Large intestine (tissue), 3 donors: ENCODE data around the gene SCGB1D1. TPM values are rescaled to one million over a fixed set of nuclear protein-coding genes. Genes with fewer than 3 reads are reported as not detected.

ENCODE experiments used
- DNase-seq, 2 donors: peaks; one replicate each; pipeline versions ENCODE4 v3.0.0 to v3.0.0-alpha.2; 2013
- H3K27ac ChIP-seq: one replicate; pipeline ENCODE4 v1.5.1; 2013; ENCODE audit warnings: low read length
- H3K27me3 ChIP-seq: 2 replicates; pipeline ENCODE4 v1.6.1; 2013; ENCODE audit warnings: low read length; ENCODE audit not compliant: control insufficient read depth, insufficient read depth
- H3K36me3 ChIP-seq: 2 replicates; pipeline ENCODE4 v1.6.1; 2013; ENCODE audit warnings: low read length; ENCODE audit not compliant: control insufficient read depth, insufficient read depth
- H3K4me1 ChIP-seq: one replicate; pipeline ENCODE4 v1.6.1; 2013; ENCODE audit warnings: low read length; ENCODE audit not compliant: control insufficient read depth, insufficient read depth
- H3K4me3 ChIP-seq: one replicate; pipeline ENCODE4 v1.5.1; 2013; ENCODE audit warnings: low read length
- H3K9me3 ChIP-seq: one replicate; pipeline ENCODE4 v1.6.1; 2013; ENCODE audit warnings: mild to moderate bottlenecking, low read depth, low read length, moderate library complexity; ENCODE audit not compliant: control insufficient read depth
- WGBS: methylation state at CpG from one replicate; pipeline ENCODE4 v1.1.5; 2013; ENCODE audit warnings: low lambda C conversion rate; ENCODE audit not compliant: insufficient coverage; 5-methylcytosine and 5-hydroxymethylcytosine counted together
- polyA plus RNA-seq: library from polyadenylated mRNA; unstranded; fragments of 120-200 nt; gene quantifications from one replicate; pipeline ENCODE4 v1.2.1, GENCODE V29; 2013

Gene SCGB1D1
- polyA plus RNA-seq, 1 donor, result not detected

DNA sequence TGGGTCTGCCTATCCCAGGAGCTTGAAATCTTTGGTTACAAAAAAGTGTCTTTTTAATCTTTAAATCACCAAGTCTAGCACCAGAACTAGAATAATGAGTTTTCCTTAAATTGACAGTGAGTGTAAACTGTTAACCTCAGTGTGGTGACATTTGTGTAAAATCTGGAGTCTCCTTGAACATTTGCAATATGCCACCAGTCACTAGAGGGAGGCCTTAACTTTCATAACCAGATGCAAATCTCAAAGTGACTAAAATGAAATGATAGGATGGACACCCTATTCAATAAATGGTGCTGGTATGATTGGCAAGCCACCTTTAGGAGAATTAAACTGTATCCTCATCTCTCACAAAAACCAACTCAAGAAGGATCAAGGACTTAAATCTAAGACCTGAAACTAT lies 43.7 kb downstream of the SCGB1D1 start:
- Histone ChIP-seq H3K9me3 (no peaks in the 10 kb centered on the region), H3K27me3 (peaks cover 8% of the 10 kb centered on the region), H3K27ac (no peak overlapping the region), H3K4me3 (no peak overlapping the region), H3K36me3 (no peaks in the 10 kb centered on the region), H3K4me1 (no peaks in the 10 kb centered on the region)
- DNase-seq, result no peak

DNA sequence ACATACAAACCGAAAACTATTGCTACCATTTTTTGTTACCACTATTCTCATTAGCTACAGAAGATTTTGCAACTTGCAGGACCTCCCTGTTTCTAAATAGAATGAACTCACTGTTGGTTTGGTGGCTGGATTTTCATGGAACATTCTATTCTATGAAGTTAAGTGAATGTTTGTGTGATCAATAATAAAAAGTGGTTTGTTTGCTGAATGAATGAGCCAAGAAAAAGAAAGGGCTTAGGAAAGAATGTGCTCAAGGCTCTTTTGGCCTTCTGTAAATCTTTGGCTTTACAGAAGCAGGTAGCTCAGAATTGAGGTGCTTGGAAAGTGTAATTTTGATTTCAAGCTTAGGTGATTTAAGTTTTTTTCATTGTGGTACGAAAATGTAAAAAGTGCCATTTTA lies 46.2 kb downstream of the SCGB1D1 start:
- no peak overlapping the region for H3K4me3 ChIP-seq
- H3K27me3 ChIP-seq, result peaks cover 12% of the 10 kb centered on the region
- no peaks in the 10 kb centered on the region for H3K36me3 ChIP-seq
- H3K27ac ChIP-seq, result no peak overlapping the region
- WGBS, result 86% methylated on average over 1 of the region's 2 CpGs
- no peak for DNase-seq
- no peaks in the 10 kb centered on the region for H3K9me3 ChIP-seq
- H3K4me1 ChIP-seq, result no peaks in the 10 kb centered on the region

DNA sequence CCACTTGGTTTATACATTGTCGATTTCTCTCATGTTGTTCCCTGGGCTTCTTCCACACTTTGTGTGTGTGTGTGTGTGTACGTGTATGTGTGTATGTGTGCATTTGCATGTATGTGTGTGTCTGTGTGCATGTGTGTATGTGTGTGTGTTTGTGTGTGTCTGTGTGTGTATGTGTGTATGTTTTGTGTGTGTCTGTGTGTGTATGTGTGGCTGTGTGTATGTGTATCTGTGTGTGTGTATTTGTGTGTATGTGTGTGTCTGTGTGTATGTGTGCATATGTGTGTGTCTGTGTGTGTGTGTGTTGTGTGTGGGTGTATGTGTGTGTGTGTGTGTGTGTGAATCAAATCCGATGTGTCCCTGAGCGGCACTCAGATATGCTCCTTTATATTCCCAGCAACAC lies 47.5 kb downstream of the SCGB1D1 start:
- no peak for DNase-seq
- no peaks in the 10 kb centered on the region for H3K4me1 ChIP-seq
- no peak overlapping the region for H3K4me3 ChIP-seq
- WGBS, result no CpG with 5 or more reads among the region's 4 CpGs
- H3K9me3 ChIP-seq, result no peaks in the 10 kb centered on the region
- H3K36me3 ChIP-seq, result no peaks in the 10 kb centered on the region
- peaks cover 15% of the 10 kb centered on the region for H3K27me3 ChIP-seq
- no peak overlapping the region for H3K27ac ChIP-seq

DNA sequence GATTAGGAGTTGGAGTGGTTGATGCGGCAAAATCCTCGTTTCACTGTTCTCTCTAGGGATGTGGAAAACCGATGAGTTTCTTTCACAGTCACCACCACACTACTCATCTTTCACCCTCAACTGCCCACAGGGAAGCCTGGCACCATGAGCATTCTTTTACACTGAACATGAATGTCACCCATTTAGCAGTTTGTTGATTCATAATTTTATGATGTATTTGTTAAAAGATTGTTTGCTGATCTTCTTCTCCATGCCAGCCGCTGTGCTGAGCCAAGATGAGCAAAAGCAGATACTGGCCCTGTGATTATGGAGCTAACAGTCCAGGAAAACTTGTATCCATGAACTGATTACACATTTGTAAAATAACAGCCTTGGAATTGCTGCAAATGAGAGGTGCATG lies 48.1 kb downstream of the SCGB1D1 start:
- Histone ChIP-seq H3K27me3 (peaks cover 13% of the 10 kb centered on the region), H3K4me3 (no peak overlapping the region), H3K9me3 (no peaks in the 10 kb centered on the region), H3K36me3 (no peaks in the 10 kb centered on the region), H3K27ac (no peak overlapping the region), H3K4me1 (no peaks in the 10 kb centered on the region)
- DNase-seq, result no peak
- WGBS, result no CpG with 5 or more reads among the region's 4 CpGs

DNA sequence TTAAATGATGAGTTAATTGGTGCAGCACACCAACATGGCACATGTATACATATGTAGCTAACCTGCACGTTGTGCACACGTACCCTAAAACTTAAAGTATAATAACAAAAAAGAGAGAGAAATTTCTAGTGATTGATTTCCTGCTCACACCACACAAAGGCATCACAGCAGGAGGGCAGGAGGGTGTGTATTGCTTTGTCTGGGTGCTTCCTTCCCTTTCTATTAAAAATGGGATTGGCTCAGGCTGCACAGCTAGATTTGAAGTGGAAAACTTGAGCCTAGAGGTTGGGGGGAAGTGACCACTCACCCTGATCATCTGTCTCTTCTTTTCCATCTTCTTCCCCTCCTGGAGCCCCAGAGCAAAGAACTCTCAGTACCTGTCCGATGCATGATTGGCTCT lies 51.1 kb downstream of the SCGB1D1 start:
- H3K9me3 ChIP-seq, result no peaks in the 10 kb centered on the region
- no peak overlapping the region for H3K4me3 ChIP-seq
- no peak overlapping the region for H3K27ac ChIP-seq
- no peak for DNase-seq
- WGBS, result no CpG with 5 or more reads among the region's 3 CpGs
- H3K36me3 ChIP-seq, result no peaks in the 10 kb centered on the region
- H3K27me3 ChIP-seq, result peaks cover 9% of the 10 kb centered on the region
- H3K4me1 ChIP-seq, result no peaks in the 10 kb centered on the region

DNA sequence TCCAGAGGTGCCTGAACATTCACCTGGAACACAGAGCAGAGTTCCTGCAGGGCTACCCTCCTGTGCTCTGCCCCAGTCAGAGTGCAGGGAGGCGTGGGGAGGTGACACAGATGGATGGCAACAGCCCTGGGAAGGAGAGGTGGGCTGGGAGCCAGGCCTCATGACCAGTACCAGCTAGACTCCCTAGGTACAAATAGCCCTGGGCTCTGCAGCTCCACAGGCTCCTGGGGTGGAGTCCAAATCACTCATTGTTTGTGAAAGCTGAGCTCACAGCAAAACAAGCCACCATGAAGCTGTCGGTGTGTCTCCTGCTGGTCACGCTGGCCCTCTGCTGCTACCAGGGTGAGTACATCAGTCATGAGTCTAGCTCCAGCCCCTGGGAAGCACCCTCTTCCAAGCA lies 52.0 kb downstream of the SCGB1D1 start, which contains the start of gene SCGB1D2:
TSS of gene SCGB1D2 (plus strand) at position 219 of the 400 bp plus-strand sequence. CDS start at position 288, 69 bp downstream.
- Histone ChIP-seq H3K36me3 (no peaks in the 10 kb centered on the region), H3K4me3 (no peak within 1 kb of the TSS), H3K4me1 (no peaks in the 10 kb centered on the region), H3K27ac (no peak within 1 kb of the TSS), H3K27me3 (peaks cover 9% of the 10 kb centered on the region), H3K9me3 (no peaks in the 10 kb centered on the region)
- DNase-seq, result no peak
- no CpG with 5 or more reads among the region's 3 CpGs for WGBS

Other genes starting within 250 kb of the SCGB1D1 start
- 3.9 TPM for gene BEST1, start 239.9 kb upstream of the SCGB1D1 start, polyA plus RNA-seq
- 5,100 TPM for gene FTH1, start 222.6 kb upstream of the SCGB1D1 start, polyA plus RNA-seq
- gene INCENP, start 66.2 kb upstream of the SCGB1D1 start, polyA plus RNA-seq, result 22.5 TPM
- gene SCGB2A1, start 18.5 kb downstream of the SCGB1D1 start, polyA plus RNA-seq, result not detected
- gene SCGB1D2, start 52.0 kb downstream of the SCGB1D1 start, polyA plus RNA-seq, result 0.13 TPM
- not detected for gene SCGB2A2, start 79.9 kb downstream of the SCGB1D1 start, polyA plus RNA-seq
- not detected for gene SCGB1D4, start 108.9 kb downstream of the SCGB1D1 start, polyA plus RNA-seq
- gene ASRGL1, start 147.2 kb downstream of the SCGB1D1 start, polyA plus RNA-seq, result 5.4 TPM
- not detected for gene SCGB1A1, start 228.8 kb downstream of the SCGB1D1 start, polyA plus RNA-seq